Stimulated activated CD8-positive, alpha-beta memory T cell treated with anti-CD3 and anti-CD28 coated beads, Interleukin-4, amount 100 ng/mL, for 4 hours (primary cell): ENCODE results near the gene DGCR8.

Experiments used
- DNase-seq, 2 donors: peaks; one replicate each; pipeline ENCODE4 v3.0.0-alpha.2; 2020; ENCODE audit warnings: low read depth in 2 of 2, low spot score in 1 of 2

Gene DGCR8

DNA sequence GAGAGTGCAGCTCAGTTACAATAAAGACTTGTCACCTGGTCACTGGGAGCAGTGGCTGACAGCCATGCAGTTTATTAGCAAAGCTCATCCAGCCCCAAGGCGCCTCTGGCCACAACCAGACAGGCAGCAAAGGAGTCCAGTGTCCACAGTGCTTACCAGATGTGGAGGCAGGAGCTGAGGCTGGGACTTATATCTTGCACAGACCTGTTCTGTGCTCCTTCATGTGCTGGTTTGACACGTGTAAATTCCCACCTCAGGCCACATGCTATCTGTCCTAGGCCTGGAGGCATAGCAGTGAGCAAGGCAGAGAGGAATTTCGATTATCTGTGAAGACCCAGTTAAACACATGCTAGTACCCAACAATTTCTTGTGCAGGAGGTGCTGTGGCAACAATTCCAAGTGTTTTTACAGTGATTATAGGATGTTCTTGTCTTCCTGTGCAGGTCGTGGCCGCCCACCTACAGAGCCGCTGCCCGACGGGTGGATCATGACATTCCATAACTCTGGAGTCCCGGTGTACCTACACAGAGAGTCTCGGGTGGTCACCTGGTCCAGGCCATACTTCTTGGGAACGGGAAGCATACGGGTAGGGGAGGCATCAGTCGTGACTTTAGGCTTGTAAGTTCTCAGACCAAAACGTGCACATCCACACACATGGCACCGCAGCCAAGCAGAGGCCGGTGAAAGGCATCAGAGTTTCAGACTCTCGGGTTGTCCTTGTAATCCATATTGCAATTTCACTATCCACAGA is 9.4 kb downstream of the DGCR8 start:
- DNase-seq = no peak

DNA sequence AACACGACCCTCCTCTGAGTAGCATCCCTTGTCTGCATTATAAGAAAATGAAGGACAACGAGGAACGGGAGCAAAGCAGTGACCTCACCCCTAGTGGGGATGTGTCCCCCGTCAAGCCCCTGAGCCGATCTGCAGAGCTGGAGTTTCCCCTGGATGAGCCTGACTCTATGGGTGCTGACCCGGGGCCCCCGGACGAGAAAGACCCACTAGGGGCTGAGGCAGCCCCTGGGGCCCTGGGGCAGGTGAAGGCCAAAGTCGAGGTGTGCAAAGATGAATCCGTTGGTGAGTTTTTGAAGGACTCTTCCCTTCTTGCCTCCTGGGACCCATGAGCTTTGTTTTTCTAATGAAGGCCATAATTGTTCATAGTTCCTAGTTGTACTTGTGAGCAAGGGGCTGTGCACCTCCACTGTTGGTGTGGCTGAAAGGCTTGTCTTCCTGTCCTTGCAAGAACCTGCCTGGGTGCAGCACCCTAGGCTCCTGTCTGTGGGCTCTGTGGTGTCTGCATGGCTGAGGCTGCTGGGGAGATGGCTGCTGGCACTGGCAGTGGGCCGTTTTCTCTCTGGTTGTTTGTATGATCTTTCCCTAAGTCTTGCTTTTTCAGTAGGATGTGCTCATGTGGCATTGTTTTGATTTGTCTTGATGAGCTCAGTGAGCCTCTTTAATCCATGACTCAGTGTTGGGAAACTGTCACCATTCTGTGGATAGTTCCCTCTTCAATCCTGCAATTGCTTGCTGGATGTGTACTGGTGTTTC is 10.1 kb downstream of the DGCR8 start:
- DNase-seq = no peak

DNA sequence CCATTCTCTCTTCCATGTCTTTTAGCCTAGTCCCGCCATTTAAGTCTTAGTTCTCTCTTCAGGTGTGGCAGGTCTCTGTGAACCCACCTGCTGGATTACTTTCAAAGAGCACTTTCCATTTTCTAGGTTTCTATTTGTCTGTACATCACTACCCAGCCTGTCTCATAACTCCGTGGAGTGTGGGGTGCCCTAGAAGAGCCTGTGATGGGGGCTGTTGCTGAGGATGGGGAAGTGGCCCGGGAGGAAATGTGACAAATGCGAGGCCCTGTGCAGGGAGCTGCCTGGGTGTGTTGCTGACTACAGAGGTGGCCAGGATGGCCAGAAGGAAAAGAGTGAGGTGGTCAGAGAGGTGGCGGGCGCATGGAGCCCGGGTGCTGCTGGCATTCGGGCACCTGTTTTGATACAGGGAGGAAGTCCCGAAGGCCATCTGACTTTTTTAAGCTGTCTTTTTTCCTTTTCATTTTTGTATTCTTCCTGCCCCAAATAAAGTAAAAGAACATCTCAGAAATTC is 10.7 kb downstream of the DGCR8 start:
- DNase-seq = no peak

DNA sequence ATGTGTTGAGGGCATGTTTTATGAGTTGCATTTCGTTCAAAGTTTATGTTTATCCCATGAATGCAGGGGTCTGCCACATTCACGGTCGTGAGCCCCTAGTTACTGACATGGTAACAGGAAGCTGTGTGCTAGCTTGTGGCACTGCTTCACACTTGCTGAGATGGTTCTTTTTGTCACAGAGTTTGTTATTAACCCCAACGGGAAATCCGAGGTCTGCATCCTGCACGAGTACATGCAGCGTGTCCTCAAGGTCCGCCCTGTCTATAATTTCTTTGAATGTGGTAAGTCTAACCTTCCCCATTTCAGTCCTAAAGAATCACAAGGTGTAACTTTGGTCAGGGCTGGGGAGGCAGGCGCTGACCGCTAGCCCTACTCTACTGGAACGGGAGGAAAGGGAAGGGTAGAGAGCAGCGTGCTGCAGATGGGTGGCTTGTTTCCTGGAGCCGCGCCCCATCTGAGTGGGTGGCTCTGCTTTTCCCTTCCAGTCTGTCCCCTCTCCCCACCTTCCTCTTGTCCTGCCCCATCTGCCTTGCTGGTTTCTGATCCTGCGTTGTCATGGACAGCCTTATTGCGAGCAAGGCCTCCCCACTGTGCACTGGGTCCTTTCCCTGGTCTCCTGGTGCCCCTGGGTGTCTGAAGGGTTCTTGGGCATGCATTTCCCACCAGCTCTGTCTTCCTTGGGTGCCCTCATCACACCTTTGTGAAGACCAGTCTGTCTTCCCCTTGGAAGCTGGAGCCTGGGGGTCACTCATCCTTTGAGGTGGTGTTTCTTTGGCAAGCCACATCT is 11.8 kb downstream of the DGCR8 start:
- no peak for DNase-seq

DNA sequence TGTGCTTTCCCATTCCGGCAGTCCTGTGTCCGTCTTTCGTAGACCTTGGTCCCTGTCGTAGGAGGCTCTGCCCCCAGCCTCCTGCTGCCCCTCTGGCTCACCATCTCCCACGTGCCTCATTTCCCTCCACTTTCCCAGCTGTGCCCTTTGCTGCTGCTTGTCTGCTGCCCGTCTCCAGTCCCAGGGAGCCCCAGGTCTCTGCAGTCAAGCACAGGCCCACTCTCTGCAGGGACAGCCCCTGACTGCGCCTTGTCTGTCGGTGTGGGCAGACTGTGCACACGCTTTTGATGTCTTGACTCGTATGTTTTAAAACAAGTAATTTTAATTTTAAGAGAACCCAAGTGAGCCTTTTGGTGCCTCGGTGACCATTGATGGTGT is 12.4 kb downstream of the DGCR8 start:
- DNase-seq = no peak

DNA sequence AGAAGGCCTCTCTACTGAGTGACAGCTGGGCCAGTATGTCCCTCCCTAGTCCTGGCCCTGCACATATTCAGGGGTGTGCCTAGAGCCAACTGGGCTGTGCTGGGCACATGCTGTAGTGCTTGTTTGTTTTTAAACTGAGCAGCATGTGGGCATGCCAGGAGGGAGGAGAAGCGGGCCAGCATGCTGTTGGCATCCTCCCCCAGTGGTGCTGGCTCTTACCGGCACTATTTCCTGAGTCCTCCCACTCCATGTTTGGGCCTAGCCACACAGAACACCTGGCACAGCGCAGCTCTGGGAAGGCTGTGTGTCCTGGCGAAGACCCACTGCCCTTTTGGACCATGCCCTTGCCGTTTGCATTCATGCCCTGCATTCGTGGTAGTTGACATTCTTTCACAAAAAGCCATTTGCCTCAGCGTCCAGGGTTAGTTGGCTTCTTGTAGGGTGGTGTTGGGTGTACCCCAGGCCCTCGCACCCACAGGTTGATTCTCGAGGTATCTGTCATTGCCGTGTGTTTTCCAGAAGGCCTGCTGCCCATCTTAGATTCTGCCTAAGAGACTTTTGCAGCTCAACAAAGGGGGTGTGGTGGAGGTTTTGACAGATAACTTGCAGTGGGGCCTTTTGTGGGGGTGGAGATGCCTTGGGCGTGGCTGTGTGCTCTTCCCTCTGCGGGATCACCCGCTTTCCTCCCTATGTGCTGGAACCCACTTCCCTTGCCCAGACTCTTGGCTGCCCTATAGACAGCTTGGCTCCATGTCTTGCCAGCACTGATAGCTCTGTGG is 13.6 kb downstream of the DGCR8 start:
- no peak for DNase-seq

DNA sequence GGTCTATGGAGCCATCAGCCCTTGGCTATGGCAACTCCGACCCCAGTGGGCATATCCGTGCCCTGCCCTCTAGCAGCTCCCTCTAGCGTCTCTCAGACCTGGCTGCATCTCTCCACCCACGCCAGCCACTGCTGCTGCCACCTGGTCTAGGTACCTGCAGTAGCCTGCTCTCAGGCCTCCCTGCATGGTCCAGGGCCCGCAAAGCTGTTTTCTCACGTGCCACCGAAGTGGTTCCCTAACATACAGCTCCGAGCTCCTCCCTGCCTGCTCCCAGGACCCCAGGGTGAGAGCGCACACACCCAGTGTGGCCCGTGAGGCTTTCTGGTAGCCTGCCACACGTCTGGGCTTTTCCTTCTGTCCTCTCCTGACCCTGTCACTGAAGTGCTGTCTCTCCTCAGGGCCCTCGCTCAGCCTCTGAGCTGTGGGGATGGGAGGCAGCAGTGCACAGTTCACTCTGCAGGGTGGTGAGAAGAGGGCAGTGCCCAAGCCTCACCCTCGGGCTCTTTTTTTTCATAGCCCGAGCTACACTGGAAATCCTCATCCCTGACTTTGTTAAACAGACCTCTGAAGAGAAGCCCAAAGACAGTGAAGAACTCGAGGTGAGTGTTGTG is 14.3 kb downstream of the DGCR8 start:
- DNase-seq = no peak

DNA sequence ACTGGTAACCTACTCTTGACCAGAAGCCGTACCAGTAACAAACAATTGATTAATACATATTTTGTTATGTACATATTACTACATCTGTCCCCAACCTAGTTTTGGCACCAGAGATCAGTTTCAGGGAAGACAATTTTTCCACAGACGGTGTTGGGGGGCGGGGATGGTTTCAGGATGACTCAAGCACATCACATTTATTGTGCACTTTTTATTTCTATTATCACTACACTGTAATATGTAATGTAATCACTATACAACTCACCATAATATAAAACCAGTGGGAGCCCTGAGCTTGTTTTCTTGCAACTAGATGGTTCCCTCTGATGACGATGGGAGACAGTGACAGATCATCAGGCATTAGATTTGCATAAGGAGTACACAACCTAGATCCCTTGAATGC is 15.5 kb downstream of the DGCR8 start:
- no peak for DNase-seq

DNA sequence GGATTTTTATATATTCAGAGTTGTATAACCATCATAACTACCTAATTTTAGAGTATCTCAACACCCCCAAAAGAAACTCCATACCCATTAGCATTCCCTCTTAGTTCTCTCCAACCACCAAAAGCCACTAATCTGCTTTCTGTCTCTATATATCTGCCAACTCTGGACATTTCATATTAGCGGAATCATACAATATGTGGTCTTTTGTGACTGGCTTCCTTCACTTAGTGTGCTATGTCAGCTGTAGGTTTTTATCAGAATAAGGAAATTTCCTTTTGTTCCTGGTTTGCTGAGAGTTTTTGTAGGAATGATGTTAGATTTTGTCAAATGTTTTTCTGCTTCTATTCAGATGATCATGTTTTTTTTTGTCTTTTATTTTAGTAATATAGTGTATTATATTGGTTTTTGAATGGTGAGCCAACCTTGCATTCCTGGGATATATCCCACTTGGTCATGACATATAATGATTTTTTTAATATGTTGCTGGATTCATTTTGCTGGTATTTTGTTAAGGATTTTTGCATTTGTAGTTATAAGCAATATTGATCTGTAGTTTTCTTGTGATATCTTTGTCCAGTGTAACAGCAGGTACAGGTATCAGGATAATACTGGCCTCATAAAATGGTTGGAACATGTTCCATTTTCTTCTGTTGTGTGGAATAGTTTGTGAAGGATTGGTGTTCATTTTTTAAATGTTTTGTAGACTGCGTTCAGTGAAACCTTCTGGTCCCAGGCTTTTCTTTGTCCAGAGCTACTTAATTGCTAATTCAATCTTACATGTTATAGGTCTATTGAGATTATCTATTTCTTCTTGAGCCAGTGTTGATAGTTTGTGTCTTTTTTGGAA is 16.8 kb downstream of the DGCR8 start:
- no peak for DNase-seq

DNA sequence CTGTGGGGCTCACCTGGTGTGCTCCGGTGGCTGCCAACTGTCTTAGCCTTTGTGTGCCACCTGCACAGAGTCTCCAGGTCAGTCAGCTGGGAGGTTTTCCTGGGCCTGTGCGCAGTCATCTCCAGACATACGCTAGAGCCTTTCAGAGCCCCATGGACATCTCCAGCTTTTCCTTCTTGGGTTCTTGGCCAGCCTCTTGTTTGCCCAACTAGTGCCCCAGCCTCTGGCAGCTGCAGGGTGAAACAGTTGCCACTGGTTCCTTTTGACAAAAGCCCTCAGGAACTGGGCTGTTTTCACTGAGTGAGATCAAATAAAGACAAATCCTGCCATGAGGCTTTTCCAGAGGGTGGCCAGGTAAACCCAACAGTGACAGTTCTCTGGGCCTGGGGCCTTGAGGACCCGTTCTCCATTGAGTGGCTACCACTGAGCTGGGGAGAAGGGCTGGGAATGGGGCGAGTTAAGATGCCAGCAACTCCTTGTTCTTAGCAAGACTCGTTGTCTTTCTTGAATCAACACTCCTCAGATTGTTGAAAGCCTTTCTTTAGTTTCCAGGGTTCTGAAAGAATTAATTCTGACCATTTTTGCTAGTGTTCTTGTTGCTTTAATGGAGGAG is 19.2 kb downstream of the DGCR8 start:
- DNase-seq = no peak

DNA sequence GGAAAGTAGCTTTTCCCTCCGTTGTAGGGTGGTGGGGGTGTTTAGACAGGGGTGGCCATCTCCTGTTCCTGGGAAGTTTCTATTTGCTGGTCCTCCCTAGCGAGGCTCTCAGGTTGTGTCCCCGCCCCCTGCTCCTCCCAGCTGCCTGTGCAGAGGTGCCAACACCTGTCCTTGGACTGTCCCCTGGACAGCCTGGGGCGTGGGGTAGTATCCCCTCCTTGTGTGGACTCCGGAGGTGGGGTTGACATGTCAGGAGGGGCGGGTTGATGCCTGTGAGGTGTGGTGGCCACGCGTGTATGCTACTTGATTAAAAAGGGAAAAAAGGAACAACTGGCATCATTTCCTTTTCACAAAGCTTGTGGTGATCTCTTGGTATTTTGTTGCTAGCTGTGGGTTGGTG is 21.6 kb downstream of the DGCR8 start:
- DNase-seq = no peak

DNA sequence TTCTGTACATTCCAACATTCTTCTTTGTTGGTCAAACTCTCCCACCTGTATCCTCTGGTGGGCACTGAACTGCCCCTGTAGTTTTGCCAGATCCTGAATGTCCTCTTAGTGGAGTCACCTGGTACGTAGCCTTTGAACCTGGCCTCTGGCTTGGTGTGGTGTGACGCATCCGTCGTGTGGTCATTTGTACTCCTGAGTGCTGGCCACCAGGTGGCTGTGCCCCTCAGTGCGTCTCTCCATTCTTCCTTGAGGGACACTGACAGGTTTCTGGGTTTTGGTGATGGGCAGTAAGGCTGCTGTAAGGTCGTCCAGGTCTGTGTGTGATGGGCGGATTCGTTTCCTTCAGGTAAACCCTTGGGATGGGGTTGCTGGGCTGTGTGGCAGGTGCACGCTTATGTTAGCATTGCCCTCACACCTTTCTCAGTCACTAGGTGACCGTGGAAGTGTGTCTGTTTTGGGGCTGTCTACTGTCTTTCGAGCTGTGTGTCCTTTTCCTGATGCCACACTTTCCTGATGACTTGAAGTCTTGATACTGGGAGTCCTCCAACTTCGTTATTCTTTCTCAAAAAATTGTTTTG is 22.3 kb downstream of the DGCR8 start:
- DNase-seq = no peak

DNA sequence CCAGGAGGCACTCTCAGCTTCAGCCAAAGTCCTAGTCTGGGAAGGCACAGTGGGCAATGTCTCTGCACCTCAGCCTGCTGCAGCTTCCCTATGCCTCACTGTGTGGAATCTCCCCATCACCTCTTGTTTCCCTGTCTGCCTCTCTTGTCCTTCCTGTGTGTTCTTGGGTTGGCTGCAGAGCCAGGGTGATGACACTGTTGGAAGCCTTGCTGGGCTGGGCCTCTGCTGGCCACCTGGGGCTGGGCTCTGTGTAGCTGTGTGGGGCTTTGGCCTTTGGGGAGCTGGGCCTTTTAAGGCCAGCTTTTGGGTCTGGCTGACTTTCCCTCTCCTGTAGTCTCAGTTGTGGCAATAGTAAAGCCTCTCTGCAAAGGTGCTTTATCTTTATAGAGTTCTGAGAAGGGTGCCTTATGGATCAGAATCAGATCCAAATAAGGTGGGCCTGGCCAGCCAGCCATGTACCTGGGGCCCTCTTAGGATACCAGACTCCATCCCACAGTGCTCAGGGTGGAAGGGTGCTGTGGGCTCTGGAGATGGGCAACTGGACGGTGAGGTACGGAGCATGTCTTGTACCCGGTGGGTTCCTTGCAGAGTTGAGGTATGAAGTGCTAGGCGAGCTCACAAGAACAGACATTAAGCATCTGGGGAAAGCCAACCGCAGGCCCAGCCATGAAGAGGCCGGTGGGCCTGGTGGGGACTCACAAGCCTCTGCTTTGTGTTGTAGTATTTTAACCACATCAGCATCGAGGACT is 25.6 kb downstream of the DGCR8 start:
- DNase-seq = no peak

DNA sequence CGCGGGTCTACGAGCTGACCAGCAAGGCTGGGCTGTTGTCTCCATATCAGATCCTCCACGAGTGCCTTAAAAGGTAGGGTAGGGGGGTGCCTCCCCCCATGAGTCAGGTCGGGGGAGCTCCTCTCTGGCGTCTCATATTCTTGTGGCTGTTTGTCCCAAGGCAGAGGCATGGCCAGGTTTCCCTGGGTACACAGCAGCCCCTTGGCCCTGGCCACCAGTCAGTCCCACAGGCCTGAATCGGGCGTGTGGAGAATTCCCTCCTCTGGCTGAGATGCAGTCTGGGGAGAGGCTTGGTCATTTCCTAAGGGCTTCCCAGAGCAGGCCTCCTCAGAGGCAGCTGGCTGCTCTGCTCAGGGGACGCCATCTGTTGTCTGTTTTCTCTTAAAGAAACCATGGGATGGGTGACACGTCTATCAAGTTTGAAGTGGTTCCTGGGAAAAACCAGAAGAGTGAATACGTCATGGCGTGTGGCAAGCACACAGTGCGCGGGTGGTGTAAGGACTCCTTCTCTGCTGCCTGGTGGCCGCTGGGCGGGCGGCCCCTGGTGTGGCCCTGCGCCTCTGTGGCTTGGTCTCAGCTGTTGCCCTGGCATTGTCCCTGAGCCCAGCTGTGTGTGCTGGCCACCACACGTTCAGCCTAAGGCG is 26.3 kb downstream of the DGCR8 start:
- DNase-seq = no peak

DNA sequence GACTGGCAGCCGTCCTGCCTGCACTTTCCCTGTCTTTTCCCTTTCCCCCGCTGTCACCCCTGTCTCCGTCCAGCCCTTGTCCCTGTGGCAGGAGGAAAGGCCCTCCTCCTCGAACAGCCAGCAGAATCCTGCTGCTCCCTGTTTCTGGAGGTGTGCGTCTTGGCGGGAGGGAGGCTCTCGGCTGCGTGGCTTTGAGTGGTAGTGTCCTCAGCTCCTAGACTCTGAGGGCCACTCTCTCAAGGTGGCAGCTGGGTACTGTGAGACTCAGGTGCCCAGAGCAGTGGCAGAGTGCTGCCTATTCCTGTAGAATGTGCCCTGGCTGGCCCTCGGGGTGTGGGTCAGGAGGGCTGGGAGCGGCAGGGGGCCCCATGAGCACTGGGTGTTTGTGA is 26.8 kb downstream of the DGCR8 start:
- DNase-seq = no peak

DNA sequence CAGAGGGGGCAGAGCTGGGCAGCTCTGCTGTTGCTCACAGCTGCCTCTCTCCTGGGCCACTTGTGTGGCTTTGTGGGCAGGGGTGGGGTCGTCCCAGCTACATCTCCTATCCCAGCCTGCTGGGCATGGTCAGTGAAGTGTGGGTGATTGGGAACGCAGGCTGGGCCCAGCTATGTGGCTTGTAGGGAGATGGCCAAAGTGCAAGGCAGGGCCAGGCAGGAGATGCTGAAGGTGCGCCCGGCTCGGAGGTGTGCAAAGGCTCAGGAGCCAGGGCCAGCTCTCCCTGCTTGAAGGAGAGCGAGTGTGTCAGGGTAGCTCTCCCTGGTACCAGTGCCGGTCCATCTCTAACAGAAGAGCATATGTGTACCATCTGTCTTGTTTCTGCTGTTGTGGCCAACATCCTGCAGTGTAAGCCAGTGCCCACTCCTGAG is 27.4 kb downstream of the DGCR8 start:
- DNase-seq = no peak

DNA sequence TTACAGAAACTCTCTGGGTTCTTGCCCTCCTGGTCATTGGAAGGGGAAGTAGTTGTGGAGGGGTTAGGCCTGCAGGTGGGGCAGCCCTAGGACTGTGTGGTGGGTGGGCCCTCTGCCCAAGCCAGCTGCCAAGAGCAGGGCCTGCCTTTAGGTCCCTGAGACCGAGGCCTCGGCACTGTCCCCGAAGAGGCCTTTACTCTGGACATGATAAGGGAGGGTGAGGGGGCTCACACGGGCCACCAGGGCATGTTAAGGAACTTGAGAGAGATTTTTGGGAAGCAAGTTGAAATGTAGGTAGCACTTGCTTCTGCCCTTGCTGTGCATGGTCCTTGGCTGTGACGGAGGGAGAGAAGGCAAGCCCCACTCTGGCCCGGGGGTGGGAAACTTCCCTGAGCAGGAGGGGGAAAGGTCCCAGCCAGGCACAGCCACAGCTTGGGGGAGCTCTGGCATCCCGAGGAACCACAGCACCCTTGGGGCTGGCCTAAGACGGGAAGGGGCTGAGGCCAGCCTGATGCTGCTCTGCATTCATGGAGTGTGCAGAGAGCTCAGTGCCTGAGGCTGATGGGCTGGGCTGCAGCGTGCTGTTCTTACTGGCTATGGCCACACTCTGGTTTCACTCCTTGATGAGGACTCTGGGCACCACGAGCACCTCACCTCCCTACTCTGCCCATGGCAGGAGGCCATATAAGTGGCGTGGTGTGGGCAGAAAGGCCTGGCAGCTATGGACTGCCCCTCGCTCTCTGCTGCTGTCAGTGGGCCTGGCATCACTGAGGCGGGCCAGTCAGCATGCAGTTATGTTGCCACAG is 28.1 kb downstream of the DGCR8 start:
- DNase-seq = no peak
